K562 (cell line): ENCODE results near the gene PPFIA1. TPM values are rescaled to one million over a fixed set of nuclear protein-coding genes. Genes with fewer than 3 reads are reported as not detected.
A peak's percentile ranks its signal among the peaks of the same experiment; 100 is the strongest.

Experiments used
- CBFA2T2 ChIP-seq: fragments of 450-650 bp; conservative IDR thresholded peaks from 2 replicates; pipeline ENCODE4 v1.6.1; 2017; ENCODE audit warnings: mild to moderate bottlenecking
- E2F4 ChIP-seq: sonication (generic); formaldehyde crosslinking; IDR thresholded peaks from 2 replicates; pipeline ENCODE4 v1.8.0; 2022; ENCODE audit warnings: mild to moderate bottlenecking, low read depth, missing genetic modification reagents
- FOXK1 ChIP-seq: sonication (generic); formaldehyde crosslinking; IDR thresholded peaks from 2 replicates; pipeline ENCODE4 v1.8.0; 2022; ENCODE audit warnings: missing genetic modification reagents, mild to moderate bottlenecking, borderline replicate concordance
- GABPB2 ChIP-seq: fragments of 250-450 bp; sonication (Bioruptor Pico); conservative IDR thresholded peaks from 2 replicates; pipeline ENCODE4 v1.5.1; 2021; ENCODE audit warnings: mild to moderate bottlenecking
- LARP7 ChIP-seq: fragments of 450-650 bp; IDR thresholded peaks from 2 replicates; pipeline ENCODE4 v1.6.1; 2016
- MAFG ChIP-seq: fragments of 450-650 bp; conservative IDR thresholded peaks from 2 replicates; pipeline ENCODE4 v1.6.1; 2016; ENCODE audit warnings: missing genetic modification characterization, missing compliant biosample characterization
- NEUROD1 ChIP-seq: fragments of 150-350 bp; IDR thresholded peaks from 2 replicates; pipeline ENCODE4 v1.6.1; 2014; ENCODE audit warnings: borderline replicate concordance, low read length, low read depth; ENCODE audit not compliant: partially characterized antibody
- NFE2 ChIP-seq: IDR thresholded peaks from 2 replicates; pipeline ENCODE4 v1.6.1; 2014; ENCODE audit warnings: antibody characterized with exemption, low read depth
- NR2C1 ChIP-seq, 2 experiments: fragments of 450-650 bp; IDR thresholded peaks; 2 replicates each; pipeline ENCODE4 v1.6.1; 2017; ENCODE audit warnings: mild to moderate bottlenecking in 2 of 2, antibody characterized with exemption in 1 of 2, inconsistent platforms in 1 of 2, missing compliant biosample characterization in 1 of 2, missing genetic modification characterization in 1 of 2
- PHB2 ChIP-seq: fragments of 450-650 bp; IDR thresholded peaks from 2 replicates; pipeline ENCODE4 v1.6.1; 2017; ENCODE audit warnings: low read depth
- PTTG1 ChIP-seq: fragments of 450-650 bp; IDR thresholded peaks from 2 replicates; pipeline ENCODE4 v1.6.1; 2016; ENCODE audit warnings: low read depth, mild to moderate bottlenecking, missing genetic modification characterization, missing compliant biosample characterization
- RB1 ChIP-seq: fragments of 450-650 bp; IDR thresholded peaks from 2 replicates; pipeline ENCODE4 v1.6.1; 2017; ENCODE audit warnings: low read depth, mild to moderate bottlenecking
- SMAD1 ChIP-seq: fragments of 150-350 bp; IDR thresholded peaks from 2 replicates; pipeline ENCODE4 v1.6.1; 2014; ENCODE audit warnings: low read length, low read depth; ENCODE audit not compliant: partially characterized antibody
- SRF ChIP-seq, 2 experiments: fragments of 250-450, 450-650 bp in 1 of 2; sonication (Bioruptor Pico) in 1 of 2; sonication (generic) in 1 of 2; formaldehyde crosslinking; IDR thresholded peaks; 2 replicates each; pipeline versions ENCODE4 v1.5.0 to v1.5.1; 2020 to 2022; ENCODE audit warnings: mild to moderate bottlenecking in 1 of 2, missing genetic modification reagents in 1 of 2
- TFE3 ChIP-seq: fragments of 450-650 bp; formaldehyde crosslinking; IDR thresholded peaks from 2 replicates; pipeline ENCODE4 v1.4.0; 2020; ENCODE audit warnings: mild to moderate bottlenecking, mixed read lengths
- TRIM24 ChIP-seq, 2 experiments: fragments of 450-650 bp; IDR thresholded peaks; 2 replicates each; pipeline ENCODE4 v1.6.1; 2016
- ZBTB2 ChIP-seq: fragments of 450-650 bp; IDR thresholded peaks from 2 replicates; pipeline ENCODE4 v1.6.1; 2016; ENCODE audit warnings: antibody characterized with exemption
- ZKSCAN1 ChIP-seq: fragments of 150-350 bp; IDR thresholded peaks from 2 replicates; pipeline ENCODE4 v1.6.1; 2016; ENCODE audit warnings: low read depth, low read length
- ZNF134 ChIP-seq: fragments of 250-450 bp; sonication (Bioruptor Pico); conservative IDR thresholded peaks from 2 replicates; pipeline ENCODE4 v1.4.0; 2020
- ZNF354B ChIP-seq: fragments of 250-450 bp; sonication (Bioruptor Pico); IDR thresholded peaks from 2 replicates; pipeline ENCODE4 v1.4.0; 2020
- ZNF436 ChIP-seq: fragments of 250-450, 450-650 bp; sonication (Bioruptor Pico); formaldehyde crosslinking; IDR thresholded peaks from 2 replicates; pipeline ENCODE4 v1.7.0; 2020; ENCODE audit warnings: mild to moderate bottlenecking
- ZNF695 ChIP-seq: fragments of 450-650 bp; formaldehyde crosslinking; IDR thresholded peaks from 2 replicates; pipeline ENCODE4 v1.4.0; 2020; ENCODE audit warnings: mild to moderate bottlenecking, moderate library complexity
- polyA plus RNA-seq, 8 experiments: library from polyadenylated mRNA; depleted of rRNA in 4 of 8; stranded (reverse) in 5 of 8; unstranded in 3 of 8; fragments of >200 nt; fragmentation: Nextera tagmentation in 2 of 8; fragmentation: Illumina TruSeq in 1 of 8; extraction: Ambion mirVana in 2 of 8; extraction: Trizol in 1 of 8; gene quantifications; 2 replicates each; pipeline versions ENCODE4 v1.2.1 to v1.2.3, GENCODE V29; 2011 to 2014; ENCODE audit warnings: inconsistent platforms in 1 of 8, missing spikeins in 1 of 8
- total RNA-seq, 7 experiments: library from RNA; depleted of rRNA in 6 of 7; stranded (reverse); fragments of >200 nt in 6 of 7; fragmentation: Illumina TruSeq in 2 of 7; extraction: Trizol in 2 of 7; gene quantifications; 2 replicates each; pipeline versions ENCODE4 v1.2.1 to v1.2.3, GENCODE V29; 2011 to 2021; ENCODE audit warnings: low replicate concordance in 1 of 7
- TF ChIP-seq, protein P1 (sequence below): sonication (generic); formaldehyde crosslinking; IDR thresholded peaks from 2 replicates; pipeline ENCODE4 v1.8.1; 2023; ENCODE audit warnings: mild to moderate bottlenecking, missing genetic modification reagents

Gene PPFIA1
- total and polyA plus RNA-seq, 9 of the 15 experiments (the other 6 are each of a cell fraction or from before 2014, with no cell fraction given) = 9.9 to 41.5 (median 28.5) TPM

GRCh38 chr11:70226967-70227366, 43.5 kb upstream of the PPFIA1 start (continued):
- TF ChIP-seq E2F4 (CRISPR knock-in tag) = no peak
- no peak for TF ChIP-seq SMAD1
- TF ChIP-seq ZNF695 = no peak
- TF ChIP-seq ZKSCAN1 = peak; percentile 41; the same call in 1 of the 2 replicates
- no peak for TF ChIP-seq FOXK1 (CRISPR knock-in tag)
- no peak for TF ChIP-seq RB1
- TF ChIP-seq CBFA2T2 = no peak
- no peak for TF ChIP-seq MAFG (tag)
- no peak for TF ChIP-seq PTTG1 (tag)
- TF ChIP-seq TRIM24 (IDR thresholded peaks at IDR 0.05) = no peak
- TF ChIP-seq SRF (CRISPR knock-in tag; IDR thresholded peaks at IDR 0.05) = no peak
- no peak for TF ChIP-seq GABPB2 (CRISPR knock-in tag)
- no peak for TF ChIP-seq ZNF436 (CRISPR knock-in tag)
- TF ChIP-seq NEUROD1 = no peak
- no peak for TF ChIP-seq PHB2
- no peak for TF ChIP-seq LARP7
- TF ChIP-seq ZNF134 = no peak
- no peak; the same call in 1 of the 2 replicates for TF ChIP-seq NR2C1 (IDR thresholded peaks at IDR 0.05)
- TF ChIP-seq NR2C1 (tag; IDR thresholded peaks at IDR 0.05) = peak; percentile 54; the same call in 1 of the 2 replicates
- TF ChIP-seq ZBTB2 = no peak
- TF ChIP-seq TFE3 (CRISPR knock-in tag) = no peak
- no peak for TF ChIP-seq NFE2
- no peak for TF ChIP-seq ZNF354B
- TF ChIP-seq, protein P1, sequence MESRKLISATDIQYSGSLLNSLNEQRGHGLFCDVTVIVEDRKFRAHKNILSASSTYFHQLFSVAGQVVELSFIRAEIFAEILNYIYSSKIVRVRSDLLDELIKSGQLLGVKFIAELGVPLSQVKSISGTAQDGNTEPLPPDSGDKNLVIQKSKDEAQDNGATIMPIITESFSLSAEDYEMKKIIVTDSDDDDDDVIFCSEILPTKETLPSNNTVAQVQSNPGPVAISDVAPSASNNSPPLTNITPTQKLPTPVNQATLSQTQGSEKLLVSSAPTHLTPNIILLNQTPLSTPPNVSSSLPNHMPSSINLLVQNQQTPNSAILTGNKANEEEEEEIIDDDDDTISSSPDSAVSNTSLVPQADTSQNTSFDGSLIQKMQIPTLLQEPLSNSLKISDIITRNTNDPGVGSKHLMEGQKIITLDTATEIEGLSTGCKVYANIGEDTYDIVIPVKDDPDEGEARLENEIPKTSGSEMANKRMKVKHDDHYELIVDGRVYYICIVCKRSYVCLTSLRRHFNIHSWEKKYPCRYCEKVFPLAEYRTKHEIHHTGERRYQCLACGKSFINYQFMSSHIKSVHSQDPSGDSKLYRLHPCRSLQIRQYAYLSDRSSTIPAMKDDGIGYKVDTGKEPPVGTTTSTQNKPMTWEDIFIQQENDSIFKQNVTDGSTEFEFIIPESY (CRISPR knock-in tag) = 0 out of 2 replicates have a peak, but pooled peaks have one; percentile 56
